ENCODE results near the gene MRGPRE.

MRGPRE gene

DNA sequence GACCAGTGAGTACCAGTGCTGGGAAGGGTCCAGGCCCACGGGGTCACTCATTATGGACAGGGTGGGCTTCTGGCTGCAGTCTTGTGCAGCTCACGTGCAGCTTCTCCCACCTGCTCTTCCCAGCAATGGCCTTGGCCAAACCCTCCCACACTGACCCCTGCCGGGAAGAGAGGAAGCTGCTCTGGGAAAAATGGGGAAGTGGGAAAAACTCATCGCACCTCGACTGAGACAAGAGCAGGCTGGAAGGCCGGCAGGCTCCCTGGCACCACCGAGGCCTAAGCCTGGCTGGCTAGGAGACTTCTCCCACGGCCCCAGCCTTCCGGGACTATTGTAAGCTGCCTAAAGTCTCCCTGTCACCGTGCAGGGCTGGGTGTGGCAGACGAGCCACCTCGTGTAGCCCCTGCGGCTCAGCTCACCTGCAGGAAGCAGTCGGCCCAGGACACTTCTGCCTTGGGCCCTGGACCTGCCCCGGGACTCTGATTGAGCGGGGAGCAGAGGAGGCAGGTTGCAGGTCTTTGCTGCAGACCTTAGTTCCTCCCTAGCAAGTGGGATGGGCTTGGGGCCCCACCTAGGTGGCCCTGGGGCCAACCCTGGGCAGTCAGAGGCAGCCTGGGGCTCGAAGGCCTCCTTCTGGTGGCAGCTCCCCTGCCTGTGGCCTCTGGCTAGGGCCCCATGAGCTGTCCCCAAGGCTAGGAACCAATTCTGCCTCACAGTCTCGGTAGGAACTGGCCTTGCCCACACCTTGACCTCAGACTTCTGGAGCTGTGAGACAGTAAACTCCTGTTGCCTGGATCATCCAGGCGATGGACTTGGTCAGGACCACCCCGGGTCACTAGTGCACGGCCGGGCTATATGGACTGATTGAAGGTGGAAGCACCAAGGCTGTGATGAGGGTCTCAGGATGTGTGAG lies 36.7 kb downstream of the MRGPRE start:
- Mint-ChIP-seq H3K27me3 (peaks cover 30% of the 10 kb centered on the region), H3K27ac (ENCODE audit: low read depth) (no peak overlapping the region), H3K9me3 (no peaks in the 10 kb centered on the region), H3K4me1 (no peaks in the 10 kb centered on the region), H3K36me3 (ENCODE audit: insufficient read depth) (no peaks in the 10 kb centered on the region), H3K4me3 (no peak overlapping the region)
- DNase-seq (ENCODE audit: low spot score in 2 of 2) (no peak), ATAC-seq (replicated peaks; ENCODE audit: extremely low read depth, poor library complexity, severe bottlenecking) (no peak)

DNA sequence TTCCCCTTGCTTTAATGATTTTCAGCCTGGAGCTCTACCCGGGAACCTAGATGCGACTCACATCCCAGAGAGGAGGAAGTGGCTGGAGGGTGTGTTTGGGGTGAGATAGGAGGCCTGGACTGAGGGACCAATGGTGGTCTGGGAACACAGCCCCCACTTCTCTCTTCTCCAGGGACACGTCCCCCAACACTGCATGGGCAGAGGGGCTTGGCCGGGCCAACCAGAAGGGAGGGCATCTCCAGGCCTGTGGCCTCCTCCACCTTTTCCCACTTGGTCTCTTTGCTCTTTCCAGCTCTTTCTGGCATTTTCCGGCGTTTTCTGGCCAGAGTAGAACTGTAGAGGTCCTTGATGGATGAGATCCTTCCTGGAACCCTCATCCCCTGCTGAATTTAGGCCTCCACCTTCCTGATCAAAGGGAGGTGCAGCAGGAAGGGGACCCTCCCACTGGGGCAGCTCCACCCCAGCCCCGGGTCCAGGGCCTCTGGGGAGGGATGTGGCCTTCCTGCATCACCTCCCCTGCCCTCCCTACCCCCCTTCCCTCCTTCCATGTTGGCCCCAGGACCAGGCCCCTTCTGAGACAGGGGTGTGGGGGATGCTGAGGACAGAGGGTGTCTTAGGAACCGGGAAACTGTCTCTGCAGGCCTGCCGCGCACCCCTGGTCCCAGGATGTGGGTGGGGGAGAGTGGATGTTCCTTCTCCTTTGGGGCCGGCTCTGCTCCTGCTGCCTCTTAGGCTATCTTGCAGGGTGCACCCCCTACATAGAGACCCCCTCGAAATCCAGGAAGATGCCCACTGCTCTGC lies 38.0 kb downstream of the MRGPRE start:
- Mint-ChIP-seq H3K36me3 (ENCODE audit: insufficient read depth) (no peaks in the 10 kb centered on the region), H3K9me3 (no peaks in the 10 kb centered on the region), H3K27ac (ENCODE audit: low read depth) (no peak overlapping the region), H3K27me3 (peaks cover 34% of the 10 kb centered on the region), H3K4me1 (no peaks in the 10 kb centered on the region), H3K4me3 (no peak overlapping the region)
- DNase-seq (ENCODE audit: low spot score in 2 of 2) (no peak), ATAC-seq (replicated peaks; ENCODE audit: extremely low read depth, poor library complexity, severe bottlenecking) (no peak)

DNA sequence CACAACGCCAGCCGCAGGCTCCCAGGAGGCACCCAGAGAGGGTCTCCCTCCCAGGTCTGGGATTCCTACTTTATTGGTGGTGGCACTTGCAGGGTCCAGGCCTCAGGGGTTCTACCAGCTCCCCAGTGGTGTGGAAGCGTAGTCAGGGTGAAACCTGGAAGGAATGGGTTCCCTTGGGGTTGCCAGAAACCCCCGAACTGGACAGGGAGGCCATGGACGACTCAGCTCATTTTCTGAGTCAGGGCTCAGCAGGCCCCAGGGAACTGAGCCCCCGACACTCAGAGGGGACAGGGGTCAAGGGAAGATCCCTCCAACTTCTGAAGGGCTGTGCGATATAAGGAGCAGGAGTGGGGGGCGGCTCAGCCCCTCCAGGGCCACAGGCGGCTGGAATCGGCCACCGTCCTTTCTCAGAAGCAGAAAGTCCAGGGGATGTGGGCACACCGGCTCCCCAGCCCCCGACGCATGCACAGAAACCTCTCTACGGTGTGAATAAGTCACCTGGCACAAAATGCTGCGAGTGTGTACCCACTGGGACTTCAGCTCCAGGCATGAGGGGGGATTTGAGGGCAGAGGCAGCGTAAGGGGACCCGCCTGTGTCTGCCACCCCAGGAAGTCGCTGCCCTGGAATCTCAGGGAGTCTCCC lies 38.7 kb downstream of the MRGPRE start:
- Mint-ChIP-seq H3K27me3 (peaks cover 30% of the 10 kb centered on the region), H3K36me3 (ENCODE audit: insufficient read depth) (no peaks in the 10 kb centered on the region), H3K4me1 (no peaks in the 10 kb centered on the region), H3K27ac (ENCODE audit: low read depth) (no peak overlapping the region), H3K4me3 (no peak overlapping the region), H3K9me3 (no peaks in the 10 kb centered on the region)
- DNase-seq (ENCODE audit: low spot score in 2 of 2) (no peak), ATAC-seq (replicated peaks; ENCODE audit: extremely low read depth, poor library complexity, severe bottlenecking) (no peak)

DNA sequence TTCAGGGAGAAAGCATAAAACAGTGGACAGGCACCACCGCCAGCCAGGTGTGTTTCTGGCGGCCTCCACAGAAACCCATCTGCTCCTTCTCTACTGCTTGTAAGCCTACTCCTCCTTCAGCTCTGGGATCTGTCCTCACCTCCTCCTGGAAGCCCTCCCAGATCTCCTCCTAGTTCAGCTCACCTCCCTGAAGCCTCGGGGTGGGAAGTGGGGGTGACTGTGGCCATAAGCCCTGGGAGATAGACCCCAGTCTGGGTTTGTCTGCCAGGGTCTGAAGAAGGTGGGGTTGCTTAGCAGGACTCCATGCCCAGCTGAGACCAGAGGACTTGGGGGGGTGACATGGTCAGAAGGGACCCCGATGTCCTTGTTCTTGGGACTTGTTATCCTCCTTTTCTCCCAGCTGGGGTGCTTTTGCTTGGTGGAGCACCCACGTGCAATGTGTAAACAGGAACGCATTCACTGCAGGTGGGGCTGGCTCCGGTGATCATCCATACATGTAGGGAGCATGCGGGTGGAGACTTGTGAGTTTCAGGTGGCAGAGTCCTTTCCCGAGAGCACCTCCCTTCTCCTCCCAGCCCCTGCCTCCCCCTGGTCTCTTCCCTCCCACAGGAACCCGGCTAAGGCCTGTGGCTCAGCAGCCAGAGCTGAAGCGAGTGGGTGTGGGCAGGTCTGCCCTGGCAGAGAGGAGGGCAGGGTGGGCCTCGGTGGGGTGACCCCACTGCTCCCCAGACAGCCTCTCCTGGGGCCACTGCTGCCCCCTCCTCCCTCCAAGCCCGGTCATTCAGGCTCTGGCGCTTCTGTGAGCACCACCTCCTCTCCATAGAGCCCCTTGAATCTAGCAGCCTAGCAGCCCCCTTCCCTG lies 39.5 kb downstream of the MRGPRE start:
- H3K4me3 Mint-ChIP-seq, result no peak overlapping the region
- H3K9me3 Mint-ChIP-seq, result no peaks in the 10 kb centered on the region
- H3K27ac Mint-ChIP-seq (ENCODE audit: low read depth), result no peak overlapping the region
- no peak for ATAC-seq (replicated peaks; ENCODE audit: extremely low read depth, poor library complexity, severe bottlenecking)
- H3K27me3 Mint-ChIP-seq, result peaks cover 23% of the 10 kb centered on the region
- no peaks in the 10 kb centered on the region for H3K4me1 Mint-ChIP-seq
- H3K36me3 Mint-ChIP-seq (ENCODE audit: insufficient read depth), result no peaks in the 10 kb centered on the region
- DNase-seq (ENCODE audit: low spot score in 2 of 2), result no peak

DNA sequence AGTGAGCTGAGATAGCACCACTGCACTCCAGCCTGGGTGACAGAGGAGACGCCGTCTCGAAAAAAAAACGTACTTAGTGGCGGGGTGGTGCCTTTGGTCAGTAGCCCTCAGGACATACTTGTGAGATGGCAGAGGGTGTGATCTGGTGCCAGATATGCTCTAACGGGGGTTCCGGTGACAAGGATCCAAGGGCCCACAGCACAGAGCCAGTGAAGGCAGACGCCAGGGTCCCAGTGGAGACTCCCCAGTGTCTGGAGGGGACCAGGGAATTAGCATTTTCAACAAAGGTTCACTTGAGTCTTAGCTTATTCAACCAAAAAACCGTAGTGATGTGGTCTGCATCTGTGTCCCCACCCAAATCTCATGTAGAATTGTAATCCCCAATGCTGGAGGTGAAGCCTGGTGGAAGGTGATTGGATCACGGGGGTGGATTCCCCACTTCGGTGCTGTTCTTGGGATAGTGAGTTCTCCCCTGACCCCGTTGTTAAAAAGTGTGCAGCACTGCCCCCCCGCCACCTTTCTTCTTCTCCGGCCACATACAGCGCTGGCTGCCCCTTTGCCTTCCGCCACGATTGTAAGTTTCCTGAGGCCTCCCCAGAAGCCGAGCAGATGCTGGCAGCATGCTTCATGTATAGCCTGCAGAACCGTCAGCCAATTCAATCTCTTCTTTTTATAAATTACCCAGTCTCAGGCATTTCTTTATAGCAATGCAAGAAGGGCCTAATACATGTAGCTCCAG lies 40.5 kb downstream of the MRGPRE start:
- H3K9me3 Mint-ChIP-seq, result no peaks in the 10 kb centered on the region
- H3K4me1 Mint-ChIP-seq, result no peaks in the 10 kb centered on the region
- no peak overlapping the region for H3K27ac Mint-ChIP-seq (ENCODE audit: low read depth)
- ATAC-seq (replicated peaks; ENCODE audit: extremely low read depth, poor library complexity, severe bottlenecking), result no peak
- H3K4me3 Mint-ChIP-seq, result no peak overlapping the region
- H3K27me3 Mint-ChIP-seq, result peaks cover 23% of the 10 kb centered on the region
- DNase-seq (ENCODE audit: low spot score in 2 of 2), result no peak
- no peaks in the 10 kb centered on the region for H3K36me3 Mint-ChIP-seq (ENCODE audit: insufficient read depth)

DNA sequence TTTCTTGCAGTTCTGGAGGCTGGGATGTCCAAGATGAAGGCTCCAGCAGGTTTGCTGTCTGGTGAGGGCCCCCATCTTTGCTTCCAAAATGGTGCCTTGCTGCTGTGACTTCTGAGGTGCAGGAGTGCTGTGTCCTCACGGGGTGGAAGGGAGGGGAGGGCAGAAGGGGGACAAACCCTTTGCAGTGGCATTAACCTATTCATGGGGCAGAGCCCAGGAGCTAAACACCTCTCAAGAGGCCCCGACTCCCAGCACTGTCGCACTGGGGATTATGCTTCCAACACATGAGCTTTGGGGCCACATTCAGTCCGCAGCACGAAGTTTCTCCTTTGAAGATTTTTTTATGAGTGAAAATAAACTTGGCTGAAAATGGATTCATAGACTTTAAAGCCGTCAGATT lies 41.6 kb downstream of the MRGPRE start:
- Mint-ChIP-seq H3K36me3 (ENCODE audit: insufficient read depth) (no peaks in the 10 kb centered on the region), H3K4me3 (no peak overlapping the region), H3K9me3 (no peaks in the 10 kb centered on the region), H3K27ac (ENCODE audit: low read depth) (no peak overlapping the region), H3K27me3 (peaks cover 19% of the 10 kb centered on the region), H3K4me1 (no peaks in the 10 kb centered on the region)
- DNase-seq (ENCODE audit: low spot score in 2 of 2) (no peak), ATAC-seq (replicated peaks; ENCODE audit: extremely low read depth, poor library complexity, severe bottlenecking) (no peak)

DNA sequence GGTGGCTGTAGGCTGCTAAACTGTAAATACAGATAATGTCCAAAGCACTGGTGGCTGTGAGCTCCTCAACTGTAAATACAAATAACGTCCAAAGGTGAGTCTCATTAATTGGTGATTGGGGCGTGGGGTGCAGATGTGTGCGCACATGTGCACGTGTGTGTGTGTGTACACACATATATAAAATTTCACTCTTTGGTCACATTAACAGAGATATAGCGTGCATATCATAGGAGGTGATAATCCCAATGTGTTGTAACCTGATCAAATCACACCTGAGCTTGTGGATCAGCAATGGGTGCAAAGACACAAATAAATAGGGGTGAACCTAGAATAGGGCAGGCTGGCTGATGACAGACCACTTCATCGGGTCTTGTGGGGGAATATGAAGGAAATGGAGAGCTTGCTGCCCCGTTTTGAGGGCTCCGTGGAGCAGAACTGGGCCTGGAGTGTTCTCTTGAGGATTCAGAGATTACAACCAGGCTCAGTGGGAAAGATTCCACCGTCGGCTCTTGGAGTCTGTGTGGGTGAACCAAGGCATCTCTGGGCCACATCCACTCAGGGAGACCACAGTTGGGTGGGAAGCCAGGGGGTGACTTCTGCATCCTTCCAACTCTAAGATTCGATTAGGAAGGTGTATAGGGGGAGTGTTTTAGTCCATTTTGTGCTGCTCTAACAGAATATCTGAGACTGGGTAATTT lies 42.2 kb downstream of the MRGPRE start:
- ATAC-seq (replicated peaks; ENCODE audit: extremely low read depth, poor library complexity, severe bottlenecking), result no peak
- no peaks in the 10 kb centered on the region for H3K9me3 Mint-ChIP-seq
- no peaks in the 10 kb centered on the region for H3K4me1 Mint-ChIP-seq
- H3K27me3 Mint-ChIP-seq, result peaks cover 13% of the 10 kb centered on the region
- no peak overlapping the region for H3K4me3 Mint-ChIP-seq
- H3K27ac Mint-ChIP-seq (ENCODE audit: low read depth), result no peak overlapping the region
- DNase-seq (ENCODE audit: low spot score in 2 of 2), result no peak
- H3K36me3 Mint-ChIP-seq (ENCODE audit: insufficient read depth), result no peaks in the 10 kb centered on the region

DNA sequence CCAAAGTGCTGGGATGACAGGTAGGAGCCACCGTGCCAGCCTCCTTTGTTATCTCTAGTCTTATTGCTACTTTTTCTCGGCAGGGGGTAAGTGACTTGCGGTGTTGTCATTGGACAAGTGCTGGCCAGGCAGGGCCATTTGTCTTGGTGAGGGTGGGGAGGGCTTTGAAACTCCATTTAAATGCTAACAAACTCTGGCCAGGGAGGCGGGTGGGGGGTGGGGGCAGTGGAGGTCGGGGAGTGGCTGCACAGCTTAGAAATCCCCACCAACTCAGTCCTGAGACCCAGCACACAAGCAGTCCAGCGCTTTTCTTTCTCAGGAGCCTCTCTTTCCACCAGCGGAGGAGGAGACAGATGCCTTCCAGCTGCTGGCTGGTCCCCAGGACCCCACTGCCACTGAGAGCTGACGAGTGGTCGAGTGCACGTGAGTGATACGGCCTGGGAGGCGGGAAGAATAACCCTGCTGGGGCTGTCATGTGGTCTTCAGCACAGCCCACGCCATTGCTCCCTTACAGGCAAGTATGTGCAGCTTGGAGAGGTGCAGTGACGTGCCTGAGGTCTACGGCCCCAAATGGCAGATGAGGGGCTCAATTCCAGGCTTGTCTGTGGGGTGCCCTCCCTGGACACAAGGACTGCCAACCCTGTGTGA lies 42.9 kb downstream of the MRGPRE start:
- Mint-ChIP-seq H3K27ac (ENCODE audit: low read depth) (no peak overlapping the region), H3K36me3 (ENCODE audit: insufficient read depth) (no peaks in the 10 kb centered on the region)
- no peak for DNase-seq (ENCODE audit: low spot score in 2 of 2)

DNA sequence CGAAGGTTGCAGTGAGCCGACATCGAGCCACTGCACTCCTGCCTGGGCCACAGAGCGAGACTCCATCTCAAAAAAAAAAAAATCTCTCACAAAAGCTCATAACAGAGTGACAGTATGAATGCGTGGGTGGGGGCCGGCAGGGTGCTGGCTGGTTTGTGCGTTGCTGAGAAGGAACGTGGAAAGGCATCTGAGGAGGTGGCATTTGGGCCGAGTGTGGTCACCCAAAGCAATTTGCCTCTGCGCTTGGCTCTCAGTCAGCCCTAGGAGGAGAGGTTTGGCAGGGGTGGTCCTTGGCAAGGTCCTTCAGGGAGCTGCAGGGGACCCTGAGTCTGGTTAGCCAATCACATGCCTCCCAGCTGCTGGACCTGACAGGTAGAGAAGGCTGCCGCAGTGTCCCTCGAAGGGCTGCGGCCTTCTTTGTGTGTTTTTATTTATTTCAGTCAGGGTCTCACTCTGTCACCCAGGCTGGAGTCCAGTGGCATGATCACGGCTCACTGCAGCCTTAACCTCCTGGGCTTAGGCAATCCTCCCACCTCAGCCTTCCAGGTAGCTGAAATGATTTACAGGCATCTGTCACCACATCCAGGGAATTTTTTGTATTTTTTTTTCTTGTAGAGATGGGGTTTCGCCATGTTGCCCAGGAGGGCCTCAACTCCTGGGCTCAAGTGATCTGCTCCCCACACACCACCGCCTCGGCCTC lies 43.6 kb downstream of the MRGPRE start:
- ATAC-seq (replicated peaks; ENCODE audit: extremely low read depth, poor library complexity, severe bottlenecking), result no peak
- no peak for DNase-seq (ENCODE audit: low spot score in 2 of 2)
- Mint-ChIP-seq H3K27ac (ENCODE audit: low read depth) (no peak overlapping the region), H3K36me3 (ENCODE audit: insufficient read depth) (no peaks in the 10 kb centered on the region), H3K4me3 (no peak overlapping the region), H3K9me3 (no peaks in the 10 kb centered on the region), H3K27me3 (peaks cover 8% of the 10 kb centered on the region), H3K4me1 (no peaks in the 10 kb centered on the region)

More for the DNA sequence above, 42.9 kb downstream of the MRGPRE start:
- Mint-ChIP-seq H3K9me3 (no peaks in the 10 kb centered on the region), H3K4me3 (no peak overlapping the region), H3K4me1 (no peaks in the 10 kb centered on the region), H3K27me3 (peaks cover 8% of the 10 kb centered on the region)
- no peak for ATAC-seq (replicated peaks; ENCODE audit: extremely low read depth, poor library complexity, severe bottlenecking)

DNA sequence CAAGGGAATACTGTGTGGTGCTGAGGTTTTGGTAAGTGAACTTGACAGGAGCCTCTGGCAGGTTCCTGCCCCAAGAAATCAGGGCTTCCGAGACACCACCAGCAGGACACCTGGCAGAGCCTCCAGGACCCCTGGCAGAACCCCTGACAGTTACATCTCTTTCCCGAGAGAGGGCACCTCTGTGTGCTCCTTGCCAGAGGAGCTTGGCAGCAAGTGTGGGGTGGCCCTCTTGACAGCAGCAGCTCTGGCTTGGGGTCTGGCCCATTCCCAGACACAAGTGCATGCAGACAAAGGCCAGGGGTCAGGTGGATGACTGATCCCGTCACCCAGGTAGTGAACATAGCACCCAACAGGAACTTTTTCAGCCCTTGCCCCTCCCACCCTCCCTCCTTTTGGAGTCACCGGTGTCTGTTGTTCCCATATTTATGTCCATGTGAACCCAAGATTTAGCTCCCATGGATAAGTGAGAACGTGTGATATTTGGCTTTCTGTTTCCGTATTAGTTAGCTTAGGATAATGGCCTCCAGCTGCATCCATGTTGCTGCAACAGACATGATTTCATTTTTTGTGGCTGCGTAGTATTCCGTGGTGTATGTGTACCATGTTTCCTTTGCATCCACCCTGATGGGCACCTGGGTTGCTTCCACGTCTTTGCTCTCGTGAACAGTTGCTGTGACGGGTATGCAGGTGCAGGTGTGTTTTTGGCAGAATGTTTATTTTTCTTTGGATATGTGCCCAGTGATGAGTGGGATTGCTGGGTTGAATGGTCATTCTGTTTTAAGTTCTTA lies 45.9 kb downstream of the MRGPRE start:
- H3K9me3 Mint-ChIP-seq, result no peaks in the 10 kb centered on the region
- H3K27ac Mint-ChIP-seq (ENCODE audit: low read depth), result no peak overlapping the region
- H3K4me3 Mint-ChIP-seq, result no peak overlapping the region
- no peaks in the 10 kb centered on the region for H3K36me3 Mint-ChIP-seq (ENCODE audit: insufficient read depth)
- H3K27me3 Mint-ChIP-seq, result peaks cover 8% of the 10 kb centered on the region
- DNase-seq (ENCODE audit: low spot score in 2 of 2), result no peak
- H3K4me1 Mint-ChIP-seq, result no peaks in the 10 kb centered on the region
- no peak for ATAC-seq (replicated peaks; ENCODE audit: extremely low read depth, poor library complexity, severe bottlenecking)
